Erythroblast (primary cell): ENCODE measurements around the gene DHRS4.

Experiments
- GATA1 ChIP-seq: IDR thresholded peaks from 2 replicates; pipeline ENCODE4 v1.6.1; 2011; ENCODE audit warnings: low read depth, mild to moderate bottlenecking, control low read depth, low read length, moderate library complexity
- POLR2A ChIP-seq: IDR thresholded peaks from 2 replicates; pipeline ENCODE4 v1.6.1; 2011; ENCODE audit warnings: mild to moderate bottlenecking, low read length

- TF ChIP-seq POLR2A, result no peak
- no peak for TF ChIP-seq GATA1
These were observed 11.0 kb upstream of the DHRS4 start for GRCh38 chr14:23942587-23942986.
